ENCODE data around the gene ABHD16B. TPM values are rescaled to one million over a fixed set of nuclear protein-coding genes. Genes with fewer than 3 reads are reported as not detected.

Gene ABHD16B
- total RNA-seq, 1 donor from 2014 or later: not detected

- DNase-seq (ENCODE audit: low spot score): no peak
These were observed 34.6 kb downstream of the ABHD16B start for GRCh38 chr20:63895952-63896263.

DNA sequence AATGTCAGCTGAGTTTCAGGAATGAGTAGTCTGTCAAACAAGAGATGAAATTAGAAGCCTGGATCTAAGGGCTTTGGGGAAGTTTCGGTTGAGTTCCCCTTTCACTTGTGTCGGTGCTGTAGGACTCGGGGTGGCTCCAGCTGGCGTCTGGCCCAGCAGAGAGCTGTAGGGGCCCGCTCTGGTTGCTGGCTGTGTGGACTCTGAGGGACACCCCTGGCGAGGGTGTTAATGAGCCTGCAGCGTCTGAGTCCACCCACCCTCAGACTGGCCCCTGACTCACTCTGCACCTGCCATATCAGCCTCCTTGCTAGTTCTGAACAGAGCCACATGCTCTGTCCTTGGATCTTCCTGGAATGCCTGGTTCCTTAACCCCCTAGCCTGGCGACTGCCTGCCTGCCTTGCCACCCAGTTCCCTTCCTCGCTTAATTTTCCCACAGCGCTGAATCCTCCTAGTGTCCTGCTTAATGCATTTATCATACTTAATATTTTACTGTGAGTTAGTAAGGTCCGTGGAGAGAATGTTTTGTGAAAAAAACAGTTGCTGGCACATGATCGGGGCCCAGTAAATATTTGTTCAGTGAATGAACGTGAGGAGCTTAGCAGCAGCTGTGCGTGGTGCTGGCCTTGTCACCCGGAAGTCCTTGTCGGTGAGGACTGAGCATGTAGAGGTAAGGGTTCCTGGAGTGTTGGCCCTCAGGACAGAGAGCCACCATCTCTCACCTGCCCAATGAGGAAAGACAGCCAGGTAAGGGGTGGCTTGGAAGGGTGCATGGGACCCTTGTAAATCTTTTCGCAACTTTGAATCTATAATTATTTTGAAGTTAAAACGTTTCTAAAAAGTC, 35.2 kb downstream of the ABHD16B start:
- DNase-seq (ENCODE audit: low spot score): peak; percentile 47

DNA sequence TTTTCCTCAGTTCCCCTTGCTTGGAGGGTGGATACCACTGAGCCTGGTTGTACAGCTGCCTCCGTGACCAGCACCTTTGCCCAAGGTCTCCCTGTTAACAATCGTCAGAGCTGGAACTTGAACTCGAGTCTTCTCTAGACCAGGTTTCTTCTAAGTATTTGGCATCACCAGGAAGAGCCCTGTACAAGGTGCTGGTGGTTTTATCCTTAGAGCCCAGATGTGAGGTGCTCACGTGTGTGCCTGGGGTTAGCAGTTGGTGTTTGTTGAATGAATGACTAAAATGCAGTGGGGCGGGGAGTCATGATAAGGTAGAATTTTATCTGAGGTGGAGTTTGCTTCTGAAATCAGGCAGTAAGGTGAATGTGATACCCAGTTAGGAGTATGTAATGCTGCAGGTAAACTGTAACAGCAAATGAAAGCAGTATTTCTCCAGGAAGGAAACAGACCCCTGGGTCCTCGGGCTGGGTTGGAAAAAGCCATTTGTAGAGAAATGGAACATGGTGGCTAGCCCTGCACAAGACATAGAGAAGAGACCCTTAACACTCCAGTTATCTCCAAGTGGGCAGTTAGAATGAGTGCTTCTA, 36.8 kb downstream of the ABHD16B start:
- DNase-seq (ENCODE audit: low spot score): no peak

- DNase-seq (ENCODE audit: low spot score): no peak
These were observed 37.7 kb downstream of the ABHD16B start for GRCh38 chr20:63898882-63899558.

DNA sequence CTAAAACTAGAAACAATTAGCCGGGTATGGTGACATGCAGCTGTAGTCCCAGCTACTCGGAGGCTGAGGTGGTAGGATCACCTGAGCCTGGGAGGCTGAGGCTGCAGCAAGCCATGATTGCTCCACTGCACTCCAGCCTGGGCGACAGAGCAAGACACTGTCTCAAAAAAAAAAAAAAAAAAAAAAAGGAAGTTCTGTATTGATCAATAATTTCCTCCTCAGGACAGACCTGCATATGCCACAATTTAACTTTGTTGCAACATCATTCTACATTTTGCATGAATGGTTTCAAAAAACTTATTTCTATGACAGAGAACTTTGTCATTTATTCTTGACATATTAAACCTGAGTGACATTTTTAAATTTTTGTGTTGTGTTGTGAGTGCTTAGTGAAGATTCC, 39.1 kb downstream of the ABHD16B start:
- DNase-seq (ENCODE audit: low spot score): no peak

DNA sequence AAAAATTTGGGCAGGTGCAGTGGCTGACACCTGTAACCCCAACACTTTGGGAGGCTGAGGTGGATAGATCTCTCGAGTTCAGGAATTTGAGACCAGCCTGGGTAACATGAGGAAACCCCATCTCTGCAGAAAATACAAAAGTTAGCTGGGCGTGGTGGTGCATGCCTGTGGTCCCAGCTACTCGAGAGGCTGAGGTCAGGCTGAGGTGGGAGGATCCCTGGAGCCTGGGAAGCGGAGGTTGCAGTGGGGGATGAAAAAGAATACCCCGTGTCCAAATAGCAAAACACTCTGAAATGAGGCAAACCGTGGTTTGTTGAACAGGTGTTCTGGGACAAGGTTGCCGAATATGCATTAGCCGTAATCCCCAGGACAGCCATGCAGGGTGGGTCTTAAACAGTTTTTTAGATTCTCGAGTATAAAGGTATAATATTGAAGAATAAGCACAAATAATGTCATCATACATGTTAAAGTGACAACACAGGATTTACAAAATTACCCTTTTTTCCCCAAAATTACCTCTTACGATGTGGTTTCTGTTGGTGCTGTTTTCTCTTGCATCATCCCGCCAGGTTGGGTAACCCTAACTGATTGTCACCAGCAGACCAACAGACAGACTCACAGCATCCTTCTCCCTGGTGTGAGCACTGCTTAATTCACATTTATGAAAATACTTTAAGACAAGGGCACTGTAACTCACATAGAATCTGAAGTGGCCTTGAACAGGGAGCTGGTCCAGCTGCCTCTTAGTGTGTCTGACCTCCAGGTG, 42.7 kb downstream of the ABHD16B start:
- DNase-seq (ENCODE audit: low spot score): no peak

DNA sequence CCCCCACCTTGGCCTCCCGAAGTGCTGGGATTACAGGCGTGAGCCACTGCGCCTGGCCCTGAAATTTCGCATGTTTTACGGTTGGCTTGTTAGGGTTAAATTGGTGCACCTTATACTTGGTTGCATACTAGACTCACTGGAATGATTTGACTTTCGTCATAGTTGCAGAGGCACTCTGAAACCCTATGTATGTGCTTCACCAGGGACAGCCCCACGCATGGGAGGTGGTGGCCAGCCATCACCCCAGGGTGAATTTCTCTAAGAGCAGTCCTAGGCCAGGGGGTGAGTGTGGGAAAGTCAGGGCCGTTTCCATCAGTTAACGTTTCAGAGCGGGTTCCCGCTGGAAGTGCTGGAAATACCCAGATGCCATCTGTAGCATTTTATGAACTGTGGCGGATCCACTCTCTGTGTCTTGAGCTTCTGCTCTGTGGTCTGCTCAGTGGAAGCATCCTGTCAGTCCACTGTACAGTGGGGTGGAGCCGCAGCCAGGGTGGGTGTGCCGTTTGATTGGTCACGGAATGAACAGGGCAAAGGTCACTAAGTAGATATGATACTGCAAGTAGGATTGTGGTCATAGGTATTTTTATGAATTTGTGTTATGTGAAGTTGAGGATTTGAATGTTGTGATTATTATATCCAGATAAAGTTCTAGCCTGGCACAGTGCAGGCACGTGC, 46.8 kb downstream of the ABHD16B start:
- DNase-seq (ENCODE audit: low spot score): no peak

GRCh38 chr20:63911176-63911575, 49.9 kb downstream of the ABHD16B start:
- peak; percentile 66 for DNase-seq (ENCODE audit: low spot score)

Other genes starting within 250 kb of the ABHD16B start
- 12.1 TPM for gene GMEB2, start 234.4 kb upstream of the ABHD16B start, total RNA-seq
- 11.1 TPM for gene STMN3, start 208.1 kb upstream of the ABHD16B start, total RNA-seq
- gene RTEL1, start 203.2 kb upstream of the ABHD16B start, total RNA-seq: 30.2 TPM
- 3.2 TPM for gene TNFRSF6B, start 164.8 kb upstream of the ABHD16B start, total RNA-seq
- gene ARFRP1, start 153.5 kb upstream of the ABHD16B start, total RNA-seq: 52.2 TPM
- 34.7 TPM for gene ZGPAT, start 153.5 kb upstream of the ABHD16B start, total RNA-seq
- gene LIME1, start 124.8 kb upstream of the ABHD16B start, total RNA-seq: 14.8 TPM
- gene SLC2A4RG, start 121.7 kb upstream of the ABHD16B start, total RNA-seq: 93.6 TPM
- 9.0 TPM for gene ZBTB46, start 30.2 kb upstream of the ABHD16B start, total RNA-seq
- 72.3 TPM for gene TPD52L2, start 3.8 kb downstream of the ABHD16B start, total RNA-seq
- 53.0 TPM for gene DNAJC5, start 33.6 kb downstream of the ABHD16B start, total RNA-seq
- gene UCKL1, start 94.9 kb downstream of the ABHD16B start, total RNA-seq: 42.4 TPM
- gene ZNF512B, start 108.4 kb downstream of the ABHD16B start, total RNA-seq: 26.1 TPM
- 12.7 TPM for gene SAMD10, start 118.1 kb downstream of the ABHD16B start, total RNA-seq
- gene PRPF6, start 119.6 kb downstream of the ABHD16B start, total RNA-seq: 74.7 TPM
- 1.7 TPM for gene C20orf204, start 174.7 kb downstream of the ABHD16B start, total RNA-seq
- gene SOX18, start 188.1 kb downstream of the ABHD16B start, total RNA-seq: 30.1 TPM
- gene TCEA2, start 201.7 kb downstream of the ABHD16B start, total RNA-seq: 64.2 TPM
- gene RGS19, start 218.0 kb downstream of the ABHD16B start, total RNA-seq: 18.2 TPM
- 1.7 TPM for gene OPRL1, start 218.6 kb downstream of the ABHD16B start, total RNA-seq
- gene LKAAEAR1, start 222.9 kb downstream of the ABHD16B start, total RNA-seq: not detected
- gene NPBWR2, start 246.1 kb downstream of the ABHD16B start, total RNA-seq: not detected